GM12875 (cell line): ENCODE measurements around the gene FLACC1.
A peak's percentile ranks its signal among the peaks of the same experiment; 100 is the strongest.

Experiments used
- H3K4me3 ChIP-seq: one replicate; pipeline ENCODE4 v1.5.1; 2011; ENCODE audit warnings: low read depth, low read length, control low read depth
- CTCF ChIP-seq: IDR thresholded peaks from 2 replicates; pipeline ENCODE4 v1.5.1; 2011; ENCODE audit warnings: low read depth, mild to moderate bottlenecking, control low read depth, inconsistent platforms, low read length, moderate library complexity, borderline replicate concordance; ENCODE audit not compliant: insufficient read depth

FLACC1 gene

GRCh38 chr2:201349601-201350000 is 7.5 kb downstream of the FLACC1 start:
- H3K4me3 ChIP-seq = no peak overlapping the region
- TF ChIP-seq CTCF = no peak

DNA sequence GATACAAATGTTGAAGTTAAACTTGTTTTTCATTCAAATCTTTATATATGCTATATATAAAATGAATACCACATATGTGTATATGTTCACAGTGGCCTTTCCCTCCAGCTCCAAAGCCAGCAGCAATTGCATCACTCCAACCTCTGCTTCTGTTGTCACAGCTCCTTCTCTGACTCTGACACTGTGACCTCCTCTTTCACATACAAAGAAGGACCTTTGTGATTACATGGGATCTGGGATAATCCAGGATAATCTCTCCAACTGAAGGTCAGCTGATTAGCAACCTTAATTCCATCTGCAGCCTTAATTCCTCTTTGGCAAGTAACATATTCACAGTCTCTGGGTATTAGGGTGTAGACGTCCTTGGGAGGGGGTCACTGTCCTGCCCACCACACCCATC is 8.4 kb downstream of the FLACC1 start:
- TF ChIP-seq CTCF = no peak
- no peak overlapping the region for H3K4me3 ChIP-seq

DNA sequence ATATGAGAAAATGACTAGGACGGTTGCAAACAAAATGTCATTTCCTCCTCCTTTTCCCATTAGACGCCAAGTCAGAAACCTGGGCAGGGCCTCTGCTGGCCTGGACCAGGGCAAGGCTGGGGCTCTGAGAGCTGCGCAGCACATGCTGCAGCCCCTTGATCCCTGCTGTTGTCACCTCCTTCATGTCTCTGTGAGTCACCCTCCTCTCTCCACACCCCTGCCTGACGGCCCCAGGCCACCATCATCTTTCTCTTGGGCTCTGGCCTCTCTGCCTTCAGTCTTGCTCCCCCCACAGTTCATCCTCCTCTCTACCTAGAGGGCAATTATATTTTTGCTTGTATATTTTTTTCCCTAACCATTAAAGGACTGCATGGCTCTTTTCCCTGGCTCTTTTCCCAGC is 10.0 kb downstream of the FLACC1 start:
- no peak for TF ChIP-seq CTCF
- no peak overlapping the region for H3K4me3 ChIP-seq

DNA sequence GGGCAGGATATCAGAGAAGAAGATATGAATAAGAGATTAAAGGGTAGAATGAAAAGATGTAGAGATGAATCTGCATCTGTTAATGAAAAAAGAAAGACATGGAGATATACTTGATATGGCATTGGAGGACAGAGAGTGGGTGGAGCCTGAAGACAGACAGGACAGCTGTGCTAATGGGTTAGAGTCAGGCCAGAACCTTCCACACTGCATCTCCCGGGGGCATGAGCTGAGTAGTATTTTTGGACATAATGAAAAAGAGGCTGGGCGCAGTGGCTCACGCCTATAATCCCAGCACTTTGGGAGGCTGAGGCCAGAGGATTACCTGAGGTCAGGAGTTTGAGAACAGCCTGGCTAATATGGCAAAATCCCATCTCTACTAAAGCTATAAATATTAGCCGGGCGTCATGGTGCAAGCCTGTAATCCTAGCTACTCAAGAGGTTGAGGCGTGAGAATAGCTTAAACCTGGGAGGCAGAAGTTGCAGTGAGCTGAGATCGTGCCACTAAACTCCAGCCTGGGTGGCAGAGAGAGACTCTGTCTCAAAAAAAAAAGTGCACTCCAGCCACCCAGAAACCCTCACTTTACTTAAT is 11.4 kb downstream of the FLACC1 start:
- H3K4me3 ChIP-seq = no peak overlapping the region
- no peak for TF ChIP-seq CTCF

GRCh38 chr2:201344663-201345366 is 12.3 kb downstream of the FLACC1 start:
- H3K4me3 ChIP-seq = no peak overlapping the region
- peak; percentile 44; the same call in 1 of the 2 replicates for TF ChIP-seq CTCF

DNA sequence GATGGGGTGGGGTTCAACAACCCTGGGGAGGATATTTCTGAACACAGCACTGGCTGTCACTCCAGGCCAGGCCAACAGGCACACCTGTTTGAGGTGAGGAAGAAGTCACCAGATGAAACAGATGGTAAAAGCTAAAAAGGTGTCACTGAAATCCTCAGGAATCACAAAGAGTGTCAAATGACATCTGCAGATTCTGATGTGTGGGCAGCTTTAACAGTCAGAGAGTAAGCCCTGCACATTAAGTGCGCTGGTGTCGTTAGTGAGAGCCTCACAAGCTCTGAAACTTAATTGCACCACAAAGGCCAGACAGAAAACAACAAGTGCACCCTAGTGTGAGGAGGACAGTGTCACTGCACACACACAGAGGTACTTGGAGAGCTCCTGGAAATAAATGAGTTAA is 13.6 kb downstream of the FLACC1 start:
- TF ChIP-seq CTCF = no peak
- H3K4me3 ChIP-seq = no peak overlapping the region

GRCh38 chr2:201342923-201343322 is 14.2 kb downstream of the FLACC1 start:
- no peak for TF ChIP-seq CTCF
- H3K4me3 ChIP-seq = no peak overlapping the region
